IPS DF 6.9 (cell line): ENCODE results near the gene CES2.

Experiments
- DNase-seq: peaks from one replicate; pipeline ENCODE4 v3.0.0-alpha.2; 2013; ENCODE audit warnings: low read depth, low spot score
- H3K27ac ChIP-seq: one replicate; pipeline ENCODE4 v1.5.1; 2013; ENCODE audit warnings: low read length, control low read depth
- H3K27me3 ChIP-seq: 2 replicates; pipeline ENCODE4 v1.6.1; 2013; ENCODE audit warnings: mild to moderate bottlenecking, low read length; ENCODE audit not compliant: control insufficient read depth, insufficient read depth
- H3K36me3 ChIP-seq: 2 replicates; pipeline ENCODE4 v1.6.1; 2013; ENCODE audit warnings: low read length; ENCODE audit not compliant: control insufficient read depth, insufficient read depth
- H3K4me1 ChIP-seq: 2 replicates; pipeline ENCODE4 v1.6.1; 2013; ENCODE audit warnings: low read length; ENCODE audit not compliant: control insufficient read depth, insufficient read depth
- H3K4me3 ChIP-seq: 2 replicates; pipeline ENCODE4 v1.5.1; 2013; ENCODE audit warnings: mild to moderate bottlenecking, low read length
- H3K9me3 ChIP-seq: 2 replicates; pipeline ENCODE4 v1.6.1; 2013; ENCODE audit warnings: low read length, inconsistent platforms; ENCODE audit not compliant: control insufficient read depth, insufficient read depth
- WGBS: extraction: QIAGEN DNeasy Blood & Tissue Kit; methylation state at CpG from one replicate; pipeline ENCODE4 v1.1.7; 2013; ENCODE audit warnings: mixed read lengths, missing lambda C conversion rate; ENCODE audit not compliant: insufficient read length, insufficient coverage; 5-methylcytosine and 5-hydroxymethylcytosine counted together

CES2 gene

GRCh38 chr16:66902648-66903543, 32.4 kb upstream of the CES2 start:
- H3K36me3 ChIP-seq: no peaks in the 10 kb centered on the region
- no peak overlapping the region for H3K4me3 ChIP-seq
- no peaks in the 10 kb centered on the region for H3K9me3 ChIP-seq
- no peak overlapping the region for H3K27ac ChIP-seq
- no peaks in the 10 kb centered on the region for H3K27me3 ChIP-seq
- peaks cover 3% of the 10 kb centered on the region; the same call in 1 of the 2 replicates for H3K4me1 ChIP-seq
- no peak for DNase-seq
- no CpG with 5 or more reads among the region's 14 CpGs for WGBS

- no peak for DNase-seq
- Histone ChIP-seq H3K27ac (no peak overlapping the region), H3K4me3 (no peak overlapping the region), H3K4me1 (peaks cover 3% of the 10 kb centered on the region; the same call in 1 of the 2 replicates), H3K9me3 (no peaks in the 10 kb centered on the region), H3K36me3 (no peaks in the 10 kb centered on the region), H3K27me3 (no peaks in the 10 kb centered on the region)
- WGBS: no CpG with 5 or more reads among the region's 11 CpGs
These were observed 31.5 kb upstream of the CES2 start for GRCh38 chr16:66903544-66904427.

GRCh38 chr16:66904428-66904845, 30.9 kb upstream of the CES2 start:
- peaks cover 3% of the 10 kb centered on the region; the same call in 1 of the 2 replicates for H3K4me1 ChIP-seq
- H3K4me3 ChIP-seq: no peak overlapping the region
- no CpG with 5 or more reads among the region's 13 CpGs for WGBS
- H3K36me3 ChIP-seq: no peaks in the 10 kb centered on the region
- no peaks in the 10 kb centered on the region for H3K9me3 ChIP-seq
- DNase-seq: no peak
- no peak overlapping the region for H3K27ac ChIP-seq
- no peaks in the 10 kb centered on the region for H3K27me3 ChIP-seq

GRCh38 chr16:66904846-66905632, 30.3 kb upstream of the CES2 start:
- peaks cover 4% of the 10 kb centered on the region; the same call in 1 of the 2 replicates for H3K4me1 ChIP-seq
- DNase-seq: no peak
- WGBS: no CpG with 5 or more reads among the region's 16 CpGs
- no peak overlapping the region for H3K27ac ChIP-seq
- H3K4me3 ChIP-seq: no peak overlapping the region
- no peaks in the 10 kb centered on the region for H3K27me3 ChIP-seq
- no peaks in the 10 kb centered on the region for H3K9me3 ChIP-seq
- H3K36me3 ChIP-seq: no peaks in the 10 kb centered on the region

GRCh38 chr16:66905633-66906539, 29.4 kb upstream of the CES2 start:
- no peaks in the 10 kb centered on the region for H3K36me3 ChIP-seq
- H3K4me1 ChIP-seq: peaks cover 4% of the 10 kb centered on the region; the same call in 1 of the 2 replicates
- DNase-seq: no peak
- no peak overlapping the region for H3K4me3 ChIP-seq
- H3K27ac ChIP-seq: no peak overlapping the region
- WGBS: no CpG with 5 or more reads among the region's 11 CpGs
- H3K27me3 ChIP-seq: no peaks in the 10 kb centered on the region
- H3K9me3 ChIP-seq: no peaks in the 10 kb centered on the region

- no CpG with 5 or more reads among the region's 7 CpGs for WGBS
- no peak overlapping the region for H3K27ac ChIP-seq
These were observed 28.1 kb upstream of the CES2 start for GRCh38 chr16:66906916-66907836.

GRCh38 chr16:66908116-66908515, 27.2 kb upstream of the CES2 start:
- H3K27me3 ChIP-seq: no peaks in the 10 kb centered on the region
- DNase-seq: no peak
- peaks cover 4% of the 10 kb centered on the region; the same call in 1 of the 2 replicates for H3K4me1 ChIP-seq
- no peaks in the 10 kb centered on the region for H3K36me3 ChIP-seq
- H3K4me3 ChIP-seq: no peak overlapping the region
- no CpG with 5 or more reads among the region's 3 CpGs for WGBS
- no peaks in the 10 kb centered on the region for H3K9me3 ChIP-seq
- no peak overlapping the region for H3K27ac ChIP-seq

More at GRCh38 chr16:66906916-66907836, 28.1 kb upstream of the CES2 start:
- H3K27me3 ChIP-seq: no peaks in the 10 kb centered on the region
- no peak overlapping the region for H3K4me3 ChIP-seq
- peaks cover 4% of the 10 kb centered on the region; the same call in 1 of the 2 replicates for H3K4me1 ChIP-seq
- DNase-seq: no peak
- no peaks in the 10 kb centered on the region for H3K9me3 ChIP-seq
- H3K36me3 ChIP-seq: no peaks in the 10 kb centered on the region

- Histone ChIP-seq H3K9me3 (no peaks in the 10 kb centered on the region), H3K27me3 (no peaks in the 10 kb centered on the region), H3K4me3 (no peak overlapping the region), H3K36me3 (no peaks in the 10 kb centered on the region), H3K4me1 (peaks cover 4% of the 10 kb centered on the region; the same call in 1 of the 2 replicates), H3K27ac (no peak overlapping the region)
- DNase-seq: no peak
- no CpG with 5 or more reads among the region's 14 CpGs for WGBS
These were observed 26.4 kb upstream of the CES2 start for GRCh38 chr16:66908762-66909559.
